Measurements from ENCODE around the gene MYL2. TPM values are rescaled to one million over a fixed set of nuclear protein-coding genes. Genes with fewer than 3 reads are reported as not detected.

MYL2 gene
- total and polyA plus RNA-seq, 9 of the 15 experiments (the other 6 are each of a cell fraction or from before 2014, with no cell fraction given): not detected

GRCh38 chr12:110923692-110924334 lies 3.4 kb upstream of the MYL2 start (continued):
- peak; percentile 51 for TF ChIP-seq MGA (IDR thresholded peaks at IDR 0.05)
- 0 out of 2 replicates have a peak, but pooled peaks have one; percentile 19 for TF ChIP-seq L3MBTL2 (IDR thresholded peaks at IDR 0.05)
- TF ChIP-seq, protein P1, sequence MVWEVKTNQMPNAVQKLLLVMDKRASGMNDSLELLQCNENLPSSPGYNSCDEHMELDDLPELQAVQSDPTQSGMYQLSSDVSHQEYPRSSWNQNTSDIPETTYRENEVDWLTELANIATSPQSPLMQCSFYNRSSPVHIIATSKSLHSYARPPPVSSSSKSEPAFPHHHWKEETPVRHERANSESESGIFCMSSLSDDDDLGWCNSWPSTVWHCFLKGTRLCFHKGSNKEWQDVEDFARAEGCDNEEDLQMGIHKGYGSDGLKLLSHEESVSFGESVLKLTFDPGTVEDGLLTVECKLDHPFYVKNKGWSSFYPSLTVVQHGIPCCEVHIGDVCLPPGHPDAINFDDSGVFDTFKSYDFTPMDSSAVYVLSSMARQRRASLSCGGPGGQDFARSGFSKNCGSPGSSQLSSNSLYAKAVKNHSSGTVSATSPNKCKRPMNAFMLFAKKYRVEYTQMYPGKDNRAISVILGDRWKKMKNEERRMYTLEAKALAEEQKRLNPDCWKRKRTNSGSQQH (CRISPR knock-in tag; IDR thresholded peaks at IDR 0.05): no peak
- TF ChIP-seq, protein P2, sequence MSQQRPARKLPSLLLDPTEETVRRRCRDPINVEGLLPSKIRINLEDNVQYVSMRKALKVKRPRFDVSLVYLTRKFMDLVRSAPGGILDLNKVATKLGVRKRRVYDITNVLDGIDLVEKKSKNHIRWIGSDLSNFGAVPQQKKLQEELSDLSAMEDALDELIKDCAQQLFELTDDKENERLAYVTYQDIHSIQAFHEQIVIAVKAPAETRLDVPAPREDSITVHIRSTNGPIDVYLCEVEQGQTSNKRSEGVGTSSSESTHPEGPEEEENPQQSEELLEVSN (IDR thresholded peaks at IDR 0.05; ENCODE audit: borderline replicate concordance in 1 of 2, extremely low read depth in 1 of 2, insufficient read depth in 1 of 2, insufficient read length in 1 of 2, low read depth in 1 of 2, low read length in 1 of 2, poor library complexity in 1 of 2, severe bottlenecking in 1 of 2): peak in 1 of 2 experiments; percentile 31
- no peak for TF ChIP-seq ELF4 (CRISPR knock-in tag; IDR thresholded peaks at IDR 0.05)
